NK-92 (cell line): Measurements from ENCODE around the gene NEU4.

ENCODE experiments used
- DNase-seq: peaks from one replicate; lab custom pipeline; 2025; ENCODE audit not compliant: unreplicated experiment; lab: John Stamatoyannopoulos, UW

NEU4 gene

GRCh38 chr2:241851325-241852115 is 42.5 kb downstream of the NEU4 start:
- DNase-seq, result no peak

GRCh38 chr2:241852116-241852980 is 43.4 kb downstream of the NEU4 start:
- DNase-seq, result no peak

- no peak for DNase-seq
Observed at GRCh38 chr2:241852981-241853631, 44.1 kb downstream of the NEU4 start.

GRCh38 chr2:241853651-241854341 is 44.8 kb downstream of the NEU4 start:
- no peak for DNase-seq

GRCh38 chr2:241854342-241855244 is 45.6 kb downstream of the NEU4 start:
- DNase-seq, result no peak

GRCh38 chr2:241855245-241855887 is 46.4 kb downstream of the NEU4 start:
- DNase-seq, result no peak

GRCh38 chr2:241855888-241856422 is 47.0 kb downstream of the NEU4 start:
- DNase-seq, result no peak

GRCh38 chr2:241857041-241857541 is 48.1 kb downstream of the NEU4 start:
- no peak for DNase-seq

GRCh38 chr2:241857572-241858121 is 48.7 kb downstream of the NEU4 start:
- DNase-seq, result no peak

- DNase-seq, result no peak
Observed at GRCh38 chr2:241858206-241859016, 49.4 kb downstream of the NEU4 start, which contains the start of gene PDCD1. Gene PDCD1, minus strand, starts transcription at chr2:241858894. Its CDS starts 56 bp downstream, at chr2:241858838.

- no peak for DNase-seq
Observed at GRCh38 chr2:241859017-241859435, 50.0 kb downstream of the NEU4 start.

- DNase-seq, result no peak
Observed at GRCh38 chr2:241859436-241860183, 50.6 kb downstream of the NEU4 start.

- DNase-seq, result no peak
Observed at GRCh38 chr2:241860184-241861078, 51.4 kb downstream of the NEU4 start.

GRCh38 chr2:241861264-241861663 is 52.3 kb downstream of the NEU4 start:
- no peak for DNase-seq

- DNase-seq, result no peak
Observed at GRCh38 chr2:241862093-241862492, 53.1 kb downstream of the NEU4 start.
